K562 (cell line): ENCODE measurements around the gene GALNS. TPM values are rescaled to one million over a fixed set of nuclear protein-coding genes. Genes with fewer than 3 reads are reported as not detected.

ENCODE experiments used
- ATAC-seq: fragments of 200-7000 bp; cut with Tn5 transposase; 3 replicates; pipeline ENCODE4 v1.9.1; 2020; ENCODE audit warnings: moderate library complexity
- BruUV-seq: library from RNA; stranded (reverse); fragments of 400-500 nt; replicated peaks from 2 replicates; lab custom pipeline; 2021; lab: Mats Ljungman, UMichigan
- CTCF ChIA-PET: fragments of 300-600 bp; formaldehyde crosslinking; extraction: SDS; loops from one replicate; lab custom pipeline; 2021; ENCODE audit warnings: low intra/inter-chr PET ratio; lab: Yijun Ruan, JAX
- POLR2A ChIA-PET: fragments of 300-600, 350-650 bp; sonication (Branson Sonifier 250); formaldehyde crosslinking; extraction: SDS; loops from one replicate; lab custom pipeline; 2021; ENCODE audit warnings: antibody characterized with exemption, inconsistent platforms; lab: Yijun Ruan, JAX
- DNase-seq, 4 experiments: peaks; one replicate each; pipeline versions ENCODE4 v3.0.0 to v3.0.0-alpha.2; 2011 to 2018; ENCODE audit warnings: low spot score in 3 of 4, mixed read lengths in 3 of 4; ENCODE audit errors: extremely low read depth in 1 of 4
- FAIRE-seq: peaks from 2 replicates; lab custom pipeline; 2011; peaks lifted over from hg19 to GRCh38; lab: Jason Lieb, UNC
- H2AFZ ChIP-seq: 2 replicates; pipeline ENCODE4 v1.6.0; 2011; ENCODE audit warnings: low read depth, low read length, control low read depth, inconsistent platforms
- H3K27ac ChIP-seq: fragments of 200-600 bp; 3 replicates; pipeline ENCODE4 v1.8.0; 2011; ENCODE audit warnings: low read depth, mild to moderate bottlenecking, control low read depth, inconsistent platforms, low read length, moderate library complexity, mixed read lengths; ENCODE audit errors: extremely low read depth
- H3K27me3 ChIP-seq, 2 experiments: fragments of 300-600 bp in 1 of 2; 2 replicates in 1 of 2; 3 replicates in 1 of 2; pipeline versions ENCODE4 v1.6.0 to v1.8.0; 2011; ENCODE audit warnings: inconsistent platforms in 2 of 2, low read length in 2 of 2, mild to moderate bottlenecking in 1 of 2, mixed read lengths in 1 of 2, moderate library complexity in 1 of 2; ENCODE audit not compliant: control insufficient read depth in 2 of 2, insufficient read depth in 2 of 2
- H3K36me3 ChIP-seq: fragments of 300-600 bp; 3 replicates; pipeline ENCODE4 v1.8.0; 2011; ENCODE audit warnings: mild to moderate bottlenecking, low read length, inconsistent platforms; ENCODE audit not compliant: control insufficient read depth, insufficient read depth
- H3K4me1 ChIP-seq, 2 experiments: fragments of 200-600 bp in 1 of 2; replicated peaks in 1 of 2; 2 replicates in 1 of 2; 3 replicates in 1 of 2; pipeline versions ENCODE4 v1.5.1 to v1.8.0; 2011; ENCODE audit warnings: inconsistent platforms in 2 of 2, low read length in 2 of 2, mild to moderate bottlenecking in 1 of 2, mixed read lengths in 1 of 2, moderate library complexity in 1 of 2; ENCODE audit not compliant: control insufficient read depth in 2 of 2, insufficient read depth in 2 of 2
- H3K4me2 ChIP-seq: 2 replicates; pipeline ENCODE4 v1.6.1; 2011; ENCODE audit warnings: low read length, control low read depth, inconsistent platforms, mixed read lengths; ENCODE audit not compliant: insufficient read depth
- H3K4me3 ChIP-seq: fragments of 200-600 bp; sonication (generic), shearing (Covaris generic); 2 replicates; pipeline ENCODE4 v1.5.1; 2016; ENCODE audit warnings: control low read depth, inconsistent platforms
- H3K79me2 ChIP-seq: fragments of 200-600 bp; 3 replicates; pipeline ENCODE4 v1.8.0; 2011; ENCODE audit warnings: low read length, inconsistent platforms; ENCODE audit not compliant: control insufficient read depth, insufficient read depth
- H3K9ac ChIP-seq, 2 experiments: 2 replicates each; pipeline versions ENCODE4 v1.6.0 to v1.6.1; 2011; ENCODE audit warnings: low read depth in 2 of 2, low read length in 2 of 2, control low read depth in 1 of 2, inconsistent platforms in 1 of 2, mild to moderate bottlenecking in 1 of 2, mixed read lengths in 1 of 2; ENCODE audit not compliant: insufficient read depth in 1 of 2
- H3K9me1 ChIP-seq: one replicate; pipeline ENCODE4 v1.6.0; 2011; ENCODE audit warnings: inconsistent platforms, mild to moderate bottlenecking, low read length, moderate library complexity; ENCODE audit not compliant: control insufficient read depth, insufficient read depth
- H3K9me3 ChIP-seq: replicated peaks from 2 replicates; pipeline ENCODE4 v1.5.1; 2011; ENCODE audit warnings: low read depth, low read length, inconsistent platforms; ENCODE audit not compliant: control insufficient read depth, insufficient read depth
- H4K20me1 ChIP-seq: replicated peaks from 2 replicates; pipeline ENCODE4 v1.6.1; 2011; ENCODE audit warnings: low read length, inconsistent platforms, mixed read lengths; ENCODE audit not compliant: control insufficient read depth, insufficient read depth
- ARHGAP35 ChIP-seq: fragments of 450-650 bp; IDR thresholded peaks from 2 replicates; pipeline ENCODE4 v1.6.1; 2018; ENCODE audit not compliant: partially characterized antibody
- CC2D1A ChIP-seq: fragments of 450-650 bp; IDR thresholded peaks from 2 replicates; pipeline ENCODE4 v1.6.1; 2017; ENCODE audit warnings: mild to moderate bottlenecking
- HLTF ChIP-seq: fragments of 450-650 bp; IDR thresholded peaks from 2 replicates; pipeline ENCODE4 v1.6.1; 2016
- MYNN ChIP-seq, 2 experiments: sonication (generic); formaldehyde crosslinking in 1 of 2; IDR thresholded peaks; 2 replicates each; pipeline versions ENCODE4 v1.5.0 to v1.6.1; 2016 to 2020; ENCODE audit warnings: antibody characterized with exemption in 1 of 2, missing genetic modification reagents in 1 of 2
- NFIC ChIP-seq: fragments of 450-650 bp; IDR thresholded peaks from 2 replicates; pipeline ENCODE4 v1.6.1; 2017; ENCODE audit warnings: mild to moderate bottlenecking, inconsistent platforms
- RHOXF2B ChIP-seq: fragments of 250-450 bp; sonication (Bioruptor Pico); conservative IDR thresholded peaks from 2 replicates; pipeline ENCODE4 v1.5.1; 2021
- SIRT6 ChIP-seq: IDR thresholded peaks from one replicate; pipeline ENCODE4 v1.6.1; 2012; ENCODE audit warnings: low read depth, mild to moderate bottlenecking, control low read depth, inconsistent platforms, low read length, moderate library complexity
- STAT5A ChIP-seq: IDR thresholded peaks from 2 replicates; pipeline ENCODE4 v1.6.1; 2012; ENCODE audit warnings: low read length, inconsistent platforms, borderline replicate concordance
- ZC3H11A ChIP-seq: IDR thresholded peaks from 2 replicates; pipeline ENCODE4 v1.6.1; 2012; ENCODE audit warnings: low read depth, low read length, improper control_type of control experiment
- ZFP1 ChIP-seq: fragments of 450-650 bp; formaldehyde crosslinking; IDR thresholded peaks from 2 replicates; pipeline ENCODE4 v1.4.0; 2020; ENCODE audit warnings: mild to moderate bottlenecking, mixed read lengths
- ZNF274 ChIP-seq: IDR thresholded peaks from 2 replicates; pipeline ENCODE4 v1.6.1; 2011; ENCODE audit warnings: low read depth, mild to moderate bottlenecking, low read length, moderate library complexity, borderline replicate concordance
- ZNF316 ChIP-seq: fragments of 450-650 bp; IDR thresholded peaks from 2 replicates; pipeline ENCODE4 v1.6.1; 2016
- WGBS: fragments of 100-300 bp; shearing (Covaris generic); methylation state at CpG from one replicate; pipeline ENCODE4 v1.1.6; 2016; ENCODE audit warnings: low coverage, mixed read lengths; ENCODE audit not compliant: insufficient coverage; ENCODE audit errors: missing lambda C conversion rate; 5-methylcytosine and 5-hydroxymethylcytosine counted together
- in situ Hi-C: fragments of 300-500 bp; cut with MboI; formaldehyde crosslinking; loops from 4 replicates; pipeline ENCODE4 v1.15.0; 2018; ENCODE audit warnings: inconsistent platforms, mixed read lengths
- intact Hi-C: fragments of 100-400 bp; cut with micrococcal nuclease; formaldehyde crosslinking; loops from 2 replicates; pipeline ENCODE4 v1.14.2; 2022
- polyA plus RNA-seq, 8 experiments: library from polyadenylated mRNA; depleted of rRNA in 4 of 8; stranded (reverse) in 5 of 8; unstranded in 3 of 8; fragments of >200 nt; fragmentation: Nextera tagmentation in 2 of 8; fragmentation: Illumina TruSeq in 1 of 8; extraction: Ambion mirVana in 2 of 8; extraction: Trizol in 1 of 8; gene quantifications; 2 replicates each; pipeline versions ENCODE4 v1.2.1 to v1.2.3, GENCODE V29; 2011 to 2014; ENCODE audit warnings: inconsistent platforms in 1 of 8, missing spikeins in 1 of 8
- total RNA-seq, 7 experiments: library from RNA; depleted of rRNA in 6 of 7; stranded (reverse); fragments of >200 nt in 6 of 7; fragmentation: Illumina TruSeq in 2 of 7; extraction: Trizol in 2 of 7; gene quantifications; 2 replicates each; pipeline versions ENCODE4 v1.2.1 to v1.2.3, GENCODE V29; 2011 to 2021; ENCODE audit warnings: low replicate concordance in 1 of 7
- TF ChIP-seq, protein P1 (sequence below): fragments of 450-650 bp; formaldehyde crosslinking; IDR thresholded peaks from 2 replicates; pipeline ENCODE4 v1.4.0; 2020; ENCODE audit warnings: mild to moderate bottlenecking, moderate library complexity
- TF ChIP-seq, protein P2 (sequence below): fragments of 450-650 bp; IDR thresholded peaks from 2 replicates; pipeline ENCODE4 v1.6.1; 2016; ENCODE audit warnings: low read depth, mild to moderate bottlenecking, moderate library complexity
- TF ChIP-seq, protein P3 (sequence below): sonication (generic); formaldehyde crosslinking; IDR thresholded peaks from 2 replicates; pipeline ENCODE4 v1.8.0; 2022; ENCODE audit warnings: mild to moderate bottlenecking, missing genetic modification reagents, borderline replicate concordance
- TF ChIP-seq, protein P4 (sequence below): fragments of 450-650 bp; IDR thresholded peaks from 2 replicates; pipeline ENCODE4 v1.6.1; 2017; ENCODE audit warnings: antibody characterized with exemption

The GALNS gene
- total and polyA plus RNA-seq, 9 of the 15 experiments (the other 6 are each of a cell fraction or from before 2014, with no cell fraction given), result 0.38 to 13.2 (median 4.3) TPM

DNA sequence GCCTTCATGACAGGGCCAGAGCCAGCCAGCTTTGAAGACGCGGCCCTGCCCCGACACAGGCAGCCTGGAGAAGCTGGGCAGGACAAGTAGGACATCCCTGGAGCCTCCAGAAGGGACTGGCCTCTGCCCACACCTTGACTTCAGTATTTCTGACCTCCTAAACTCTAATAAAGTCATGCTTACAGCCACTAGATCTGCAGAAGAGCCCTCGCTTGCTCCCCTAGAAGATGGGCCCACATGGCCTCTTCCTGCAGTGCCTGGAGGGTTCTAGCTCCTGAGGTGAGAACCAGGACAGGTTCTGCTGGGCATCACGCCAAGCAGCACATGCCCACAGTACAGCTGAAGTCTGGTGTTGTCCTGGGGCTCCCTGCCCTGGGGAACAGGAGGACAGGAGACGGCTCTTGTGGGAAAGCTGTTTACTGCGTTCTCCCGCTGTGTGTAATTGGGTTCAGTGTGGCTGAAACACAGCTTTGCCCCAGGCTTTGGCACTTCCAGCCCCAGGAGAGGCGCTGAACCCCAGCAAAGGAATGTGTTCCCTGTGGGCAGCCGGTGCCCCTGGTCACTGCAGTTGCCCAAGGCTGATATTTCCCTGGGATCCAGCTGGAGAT lies 47.6 kb downstream of the GALNS start:
- Histone ChIP-seq H3K4me1 (peaks cover 14 to 90% of the 10 kb centered on the region in 2 experiments), H3K36me3 (peaks cover 69% of the 10 kb centered on the region; the same call in 2 of the 3 replicates), H3K4me2 (peak overlapping the region; percentile 96; the same call in 1 of the 2 replicates), H3K79me2 (peaks cover 67% of the 10 kb centered on the region), H3K4me3 (peak overlapping the region; percentile 64; the same call in 1 of the 2 replicates), H3K9me3 (no peaks in the 10 kb centered on the region), H2AFZ (no peak overlapping the region), H3K27me3 (no peaks in the 10 kb centered on the region; a peak in 1 of 5 replicates), H3K9me1 (no peaks in the 10 kb centered on the region), H4K20me1 (peaks cover 34% of the 10 kb centered on the region; the same call in 1 of the 2 replicates), H3K27ac (peak overlapping the region; percentile 16; the same call in 2 of the 3 replicates), H3K9ac (peak overlapping the region in 1 of 2 experiments; percentile 99; a peak in 3 of 4 replicates)
- 74% methylated on average over 10 of the region's 10 CpGs for WGBS
- CTCF ChIA-PET, result no interaction called here
- FAIRE-seq, result peak; percentile 35
- intact Hi-C loops (loop anchor here (10.0 kb wide), 1 partner anchor 756 kb away; the partner anchor contains the start of gene RPL13), in situ Hi-C loops (no loop called here)
- POLR2A ChIA-PET, result interaction anchor here (0.6 to 6.1 kb wide), 12 partner anchors 9 to 372 kb away, joined by 3 to 50 read pairs (median 8); partner anchors contain the start of gene PIEZO1
- no TSS peak for BruUV-seq
- ATAC-seq, result no peak
- DNase-seq, result peak in 1 of 4 experiments; percentile 50
- TF ChIP-seq CC2D1A, result no peak
- no peak for TF ChIP-seq ZNF316
- peak; percentile 6; the same call in 1 of the 2 replicates for TF ChIP-seq MYNN (IDR thresholded peaks at IDR 0.05)
- no peak for TF ChIP-seq MYNN (CRISPR knock-in tag; IDR thresholded peaks at IDR 0.05)
- TF ChIP-seq ZFP1 (CRISPR knock-in tag), result no peak
- TF ChIP-seq HLTF, result no peak
- TF ChIP-seq, protein P1, sequence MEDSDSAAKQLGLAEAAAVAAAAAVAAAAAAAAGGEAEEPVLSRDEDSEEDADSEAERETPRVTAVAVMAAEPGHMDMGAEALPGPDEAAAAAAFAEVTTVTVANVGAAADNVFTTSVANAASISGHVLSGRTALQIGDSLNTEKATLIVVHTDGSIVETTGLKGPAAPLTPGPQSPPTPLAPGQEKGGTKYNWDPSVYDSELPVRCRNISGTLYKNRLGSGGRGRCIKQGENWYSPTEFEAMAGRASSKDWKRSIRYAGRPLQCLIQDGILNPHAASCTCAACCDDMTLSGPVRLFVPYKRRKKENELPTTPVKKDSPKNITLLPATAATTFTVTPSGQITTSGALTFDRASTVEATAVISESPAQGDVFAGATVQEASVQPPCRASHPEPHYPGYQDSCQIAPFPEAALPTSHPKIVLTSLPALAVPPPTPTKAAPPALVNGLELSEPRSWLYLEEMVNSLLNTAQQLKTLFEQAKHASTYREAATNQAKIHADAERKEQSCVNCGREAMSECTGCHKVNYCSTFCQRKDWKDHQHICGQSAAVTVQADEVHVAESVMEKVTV (CRISPR knock-in tag), result no peak
- no peak for TF ChIP-seq ZNF274
- TF ChIP-seq, protein P2, sequence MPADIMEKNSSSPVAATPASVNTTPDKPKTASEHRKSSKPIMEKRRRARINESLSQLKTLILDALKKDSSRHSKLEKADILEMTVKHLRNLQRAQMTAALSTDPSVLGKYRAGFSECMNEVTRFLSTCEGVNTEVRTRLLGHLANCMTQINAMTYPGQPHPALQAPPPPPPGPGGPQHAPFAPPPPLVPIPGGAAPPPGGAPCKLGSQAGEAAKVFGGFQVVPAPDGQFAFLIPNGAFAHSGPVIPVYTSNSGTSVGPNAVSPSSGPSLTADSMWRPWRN, result no peak
- no peak for TF ChIP-seq STAT5A
- peak; percentile 25; the same call in 1 of the 2 replicates for TF ChIP-seq RHOXF2B (CRISPR knock-in tag)
- TF ChIP-seq SIRT6, result no peak
- no peak for TF ChIP-seq ARHGAP35
- TF ChIP-seq, protein P3, sequence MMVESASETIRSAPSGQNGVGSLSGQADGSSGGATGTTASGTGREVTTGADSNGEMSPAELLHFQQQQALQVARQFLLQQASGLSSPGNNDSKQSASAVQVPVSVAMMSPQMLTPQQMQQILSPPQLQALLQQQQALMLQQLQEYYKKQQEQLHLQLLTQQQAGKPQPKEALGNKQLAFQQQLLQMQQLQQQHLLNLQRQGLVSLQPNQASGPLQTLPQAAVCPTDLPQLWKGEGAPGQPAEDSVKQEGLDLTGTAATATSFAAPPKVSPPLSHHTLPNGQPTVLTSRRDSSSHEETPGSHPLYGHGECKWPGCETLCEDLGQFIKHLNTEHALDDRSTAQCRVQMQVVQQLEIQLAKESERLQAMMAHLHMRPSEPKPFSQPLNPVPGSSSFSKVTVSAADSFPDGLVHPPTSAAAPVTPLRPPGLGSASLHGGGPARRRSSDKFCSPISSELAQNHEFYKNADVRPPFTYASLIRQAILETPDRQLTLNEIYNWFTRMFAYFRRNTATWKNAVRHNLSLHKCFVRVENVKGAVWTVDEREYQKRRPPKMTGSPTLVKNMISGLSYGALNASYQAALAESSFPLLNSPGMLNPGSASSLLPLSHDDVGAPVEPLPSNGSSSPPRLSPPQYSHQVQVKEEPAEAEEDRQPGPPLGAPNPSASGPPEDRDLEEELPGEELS, result 0 out of 2 replicates have a peak, but pooled peaks have one; percentile 31
- TF ChIP-seq, protein P4, sequence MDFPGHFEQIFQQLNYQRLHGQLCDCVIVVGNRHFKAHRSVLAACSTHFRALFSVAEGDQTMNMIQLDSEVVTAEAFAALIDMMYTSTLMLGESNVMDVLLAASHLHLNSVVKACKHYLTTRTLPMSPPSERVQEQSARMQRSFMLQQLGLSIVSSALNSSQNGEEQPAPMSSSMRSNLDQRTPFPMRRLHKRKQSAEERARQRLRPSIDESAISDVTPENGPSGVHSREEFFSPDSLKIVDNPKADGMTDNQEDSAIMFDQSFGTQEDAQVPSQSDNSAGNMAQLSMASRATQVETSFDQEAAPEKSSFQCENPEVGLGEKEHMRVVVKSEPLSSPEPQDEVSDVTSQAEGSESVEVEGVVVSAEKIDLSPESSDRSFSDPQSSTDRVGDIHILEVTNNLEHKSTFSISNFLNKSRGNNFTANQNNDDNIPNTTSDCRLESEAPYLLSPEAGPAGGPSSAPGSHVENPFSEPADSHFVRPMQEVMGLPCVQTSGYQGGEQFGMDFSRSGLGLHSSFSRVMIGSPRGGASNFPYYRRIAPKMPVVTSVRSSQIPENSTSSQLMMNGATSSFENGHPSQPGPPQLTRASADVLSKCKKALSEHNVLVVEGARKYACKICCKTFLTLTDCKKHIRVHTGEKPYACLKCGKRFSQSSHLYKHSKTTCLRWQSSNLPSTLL, result no peak
- TF ChIP-seq ZC3H11A, result no peak
- peak; percentile 64 for TF ChIP-seq NFIC
